Effector memory CD4-positive, alpha-beta T cell (primary cell): ENCODE data around the gene TMEM17.
"Not testable (repeated sequence)": the region's sequence is repeated elsewhere in the genome, so short reads cannot be mapped to it uniquely, and the experiment has no call there.

ENCODE experiments used
- DNase-seq, 3 donors: peaks; one replicate each; pipeline ENCODE4 v3.0.0-alpha.2; 2020
- H3K27ac ChIP-seq: 2 replicates; pipeline ENCODE4 v1.7.0; 2013; ENCODE audit warnings: mild to moderate bottlenecking, low read length, moderate library complexity; ENCODE audit not compliant: insufficient read depth, poor library complexity, severe bottlenecking
- H3K27me3 ChIP-seq: replicated peaks from 2 replicates; pipeline ENCODE4 v1.7.0; 2013; ENCODE audit warnings: mild to moderate bottlenecking, low read length; ENCODE audit not compliant: insufficient read depth, control insufficient read depth, poor library complexity, severe bottlenecking
- H3K36me3 ChIP-seq: 2 replicates; pipeline ENCODE4 v1.7.0; 2013; ENCODE audit warnings: mild to moderate bottlenecking, low read length, moderate library complexity; ENCODE audit not compliant: control insufficient read depth, insufficient read depth
- H3K4me1 ChIP-seq: 2 replicates; pipeline ENCODE4 v1.7.0; 2013; ENCODE audit warnings: low read length, mild to moderate bottlenecking; ENCODE audit not compliant: control insufficient read depth, insufficient read depth, poor library complexity, severe bottlenecking
- H3K4me3 ChIP-seq: 2 replicates; pipeline ENCODE4 v1.7.0; 2013; ENCODE audit warnings: low read length, low read depth, mild to moderate bottlenecking; ENCODE audit not compliant: insufficient read depth, poor library complexity, severe bottlenecking
- H3K9me3 ChIP-seq: 2 replicates; pipeline ENCODE4 v1.7.0; 2013; ENCODE audit warnings: mild to moderate bottlenecking, low read length, moderate library complexity; ENCODE audit not compliant: control insufficient read depth

The TMEM17 gene

GRCh38 chr2:62536873-62537547 is 31.0 kb upstream of the TMEM17 start:
- DNase-seq: no peak

GRCh38 chr2:62535521-62535920 is 29.5 kb upstream of the TMEM17 start:
- H3K9me3 ChIP-seq, H3K36me3 ChIP-seq, H3K27me3 ChIP-seq, H3K27ac ChIP-seq, H3K4me3 ChIP-seq, DNase-seq, H3K4me1 ChIP-seq: not testable (repeated sequence)

More at GRCh38 chr2:62536873-62537547, 31.0 kb upstream of the TMEM17 start:
- no peaks in the 10 kb centered on the region for H3K27me3 ChIP-seq
- H3K9me3 ChIP-seq: no peaks in the 10 kb centered on the region
- H3K27ac ChIP-seq: no peak overlapping the region
- H3K4me1 ChIP-seq: no peaks in the 10 kb centered on the region
- H3K4me3 ChIP-seq: no peak overlapping the region
- no peaks in the 10 kb centered on the region for H3K36me3 ChIP-seq

GRCh38 chr2:62531594-62531993 is 25.6 kb upstream of the TMEM17 start:
- no peak overlapping the region for H3K4me3 ChIP-seq
- DNase-seq: no peak

GRCh38 chr2:62529758-62530157 is 23.8 kb upstream of the TMEM17 start:
- Histone ChIP-seq H3K36me3 (no peaks in the 10 kb centered on the region), H3K27ac (no peak overlapping the region), H3K9me3 (no peaks in the 10 kb centered on the region), H3K4me3 (no peak overlapping the region), H3K4me1 (no peaks in the 10 kb centered on the region), H3K27me3 (no peaks in the 10 kb centered on the region)
- no peak for DNase-seq

More at GRCh38 chr2:62531594-62531993, 25.6 kb upstream of the TMEM17 start:
- no peak overlapping the region for H3K27ac ChIP-seq
- no peaks in the 10 kb centered on the region for H3K4me1 ChIP-seq
- no peaks in the 10 kb centered on the region for H3K9me3 ChIP-seq
- no peaks in the 10 kb centered on the region for H3K36me3 ChIP-seq
- no peaks in the 10 kb centered on the region for H3K27me3 ChIP-seq

GRCh38 chr2:62527478-62528210 is 21.6 kb upstream of the TMEM17 start:
- Histone ChIP-seq H3K36me3 (no peaks in the 10 kb centered on the region), H3K4me3 (no peak overlapping the region), H3K9me3 (no peaks in the 10 kb centered on the region), H3K27ac (no peak overlapping the region), H3K27me3 (no peaks in the 10 kb centered on the region), H3K4me1 (no peaks in the 10 kb centered on the region)
- no peak for DNase-seq

- H3K27me3 ChIP-seq: no peaks in the 10 kb centered on the region
- H3K36me3 ChIP-seq: no peaks in the 10 kb centered on the region
- DNase-seq: no peak
- H3K9me3 ChIP-seq: no peaks in the 10 kb centered on the region
- no peak overlapping the region for H3K27ac ChIP-seq
- H3K4me1 ChIP-seq: no peaks in the 10 kb centered on the region
- no peak overlapping the region for H3K4me3 ChIP-seq
Observed at GRCh38 chr2:62526531-62527381, 20.8 kb upstream of the TMEM17 start.

GRCh38 chr2:62525549-62526269 is 19.7 kb upstream of the TMEM17 start:
- DNase-seq: no peak
- H3K9me3 ChIP-seq: no peaks in the 10 kb centered on the region
- H3K27ac ChIP-seq: no peak overlapping the region
- H3K4me3 ChIP-seq: no peak overlapping the region
- H3K27me3 ChIP-seq: no peaks in the 10 kb centered on the region
- no peaks in the 10 kb centered on the region for H3K4me1 ChIP-seq
- H3K36me3 ChIP-seq: no peaks in the 10 kb centered on the region

GRCh38 chr2:62524293-62524941 is 18.4 kb upstream of the TMEM17 start:
- H3K4me1 ChIP-seq: no peaks in the 10 kb centered on the region
- H3K27me3 ChIP-seq: no peaks in the 10 kb centered on the region
- H3K27ac ChIP-seq: no peak overlapping the region
- no peak overlapping the region for H3K4me3 ChIP-seq
- no peaks in the 10 kb centered on the region for H3K36me3 ChIP-seq
- no peak for DNase-seq
- H3K9me3 ChIP-seq: no peaks in the 10 kb centered on the region

- H3K36me3 ChIP-seq, H3K27ac ChIP-seq, H3K27me3 ChIP-seq, H3K4me3 ChIP-seq, H3K4me1 ChIP-seq, DNase-seq, H3K9me3 ChIP-seq: not testable (repeated sequence)
Observed at GRCh38 chr2:62521061-62521460, 15.1 kb upstream of the TMEM17 start.
